ENCODE measurements around the gene EIPR1.
A peak's percentile ranks its signal among the peaks of the same experiment; 100 is the strongest.
"Not testable (repeated sequence)": the region's sequence is repeated elsewhere in the genome, so short reads cannot be mapped to it uniquely, and the experiment has no call there.

Gene EIPR1

DNA sequence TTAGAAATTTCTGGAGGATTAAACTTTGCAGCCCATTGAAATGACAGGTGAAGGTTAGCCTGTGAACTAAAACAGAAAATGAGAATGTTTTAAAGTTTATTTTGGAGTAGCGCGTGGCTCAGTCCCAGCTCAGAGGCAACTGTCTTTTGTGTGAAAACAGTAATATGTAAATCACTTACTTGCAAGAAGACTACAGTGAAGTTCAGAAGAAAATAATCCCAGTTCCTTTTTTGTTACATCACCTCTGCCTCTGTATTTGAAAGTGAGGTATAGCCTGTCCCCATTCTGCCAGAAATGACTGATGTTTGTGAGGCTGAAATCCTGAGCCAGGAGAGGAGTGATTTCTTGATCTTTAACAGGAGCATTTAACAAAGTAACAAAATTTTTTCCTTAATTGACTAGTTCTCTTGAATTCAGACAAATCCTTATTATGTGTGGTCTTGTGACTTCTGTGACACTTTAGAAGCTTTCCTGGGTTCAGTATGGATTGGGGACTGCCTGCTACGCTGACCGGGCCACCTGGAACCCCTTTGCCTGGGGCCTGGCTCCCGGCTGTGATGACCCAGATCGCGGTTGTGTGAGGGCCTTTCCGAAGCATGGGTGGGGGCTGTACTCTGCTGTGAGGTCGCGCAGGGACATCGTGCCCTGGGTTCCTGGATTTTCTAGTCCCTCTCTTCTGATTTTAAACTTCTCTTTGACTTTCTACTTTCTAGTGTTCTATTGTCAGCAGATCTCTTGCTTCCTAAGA is 26.1 kb upstream of the EIPR1 start:
- DNase-seq, result peak in 1 of 14 donors; percentile 16

DNA sequence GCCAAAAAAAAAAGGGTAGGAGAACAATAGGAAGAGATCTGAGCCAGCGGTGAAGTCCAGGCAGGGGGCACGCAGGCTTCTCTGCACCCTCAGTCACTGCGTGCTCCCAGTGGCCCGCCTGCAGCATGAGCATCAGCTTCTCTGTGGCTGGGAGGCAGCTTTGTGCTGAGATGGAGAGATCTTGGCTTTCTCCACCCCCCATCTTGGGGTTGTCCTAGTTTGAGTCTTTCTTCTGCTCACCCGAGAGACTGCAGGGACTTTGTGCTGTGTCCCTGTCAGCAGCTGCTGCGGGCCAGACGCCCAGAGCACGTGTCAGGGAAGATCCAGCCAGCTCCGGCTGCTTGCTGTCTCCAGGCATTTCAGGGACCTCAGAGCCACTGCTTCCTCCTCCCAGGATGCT is 22.2 kb upstream of the EIPR1 start:
- DNase-seq, result peak in 13 of 14 donors; percentile 20 to 88 (median 76)

- peak in 3 of 14 donors; percentile 48 to 57 (median 50) for DNase-seq
Measured at GRCh38 chr2:3399381-3399780, 21.8 kb upstream of the EIPR1 start.

DNA sequence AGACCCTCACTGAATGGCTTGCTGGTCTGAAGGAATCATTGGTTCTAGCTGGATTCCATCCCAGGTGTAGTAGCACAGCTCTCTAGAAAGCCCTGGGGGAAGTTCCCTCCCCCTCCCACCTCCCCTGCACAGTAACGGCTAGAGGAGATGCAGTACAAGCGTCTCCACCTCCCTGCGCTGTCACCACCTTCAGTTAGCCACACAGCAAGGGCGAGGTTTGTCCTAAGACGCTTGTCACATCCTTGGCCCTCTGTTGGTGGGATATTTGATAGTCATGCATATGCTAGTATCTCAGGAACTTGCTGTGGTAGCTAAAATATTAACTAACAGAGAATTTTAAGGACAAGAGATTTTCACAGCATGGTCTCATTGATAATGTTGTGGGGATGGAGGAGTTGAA is 21.2 kb upstream of the EIPR1 start:
- DNase-seq, result no peak

- DNase-seq, result no peak
Measured at GRCh38 chr2:3396920-3397559, 19.4 kb upstream of the EIPR1 start.

DNA sequence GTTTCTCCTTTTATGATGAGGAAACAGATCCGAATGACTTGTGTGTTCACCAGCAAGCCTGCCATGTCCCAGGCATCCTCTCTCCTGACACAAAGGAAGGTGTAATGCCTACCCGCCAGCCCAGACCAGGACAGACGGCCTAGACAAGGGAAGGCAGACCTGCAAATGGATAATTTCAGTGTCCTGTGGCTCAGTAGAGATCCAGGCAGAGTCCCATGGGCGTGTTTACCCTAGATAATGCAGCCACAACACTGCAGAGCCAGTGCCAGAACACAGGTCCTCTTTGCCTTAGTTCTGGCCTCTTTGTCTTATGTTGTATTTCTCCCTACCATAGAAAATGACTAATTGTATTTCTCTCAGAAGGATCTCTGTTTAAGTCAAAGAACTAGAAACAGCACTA is 14.6 kb upstream of the EIPR1 start:
- no peak for DNase-seq

- no peak for DNase-seq
Measured at GRCh38 chr2:3390041-3390440, 12.4 kb upstream of the EIPR1 start.

GRCh38 chr2:3389193-3389592 is 11.6 kb upstream of the EIPR1 start:
- DNase-seq, result no peak

- DNase-seq, result no peak
Measured at GRCh38 chr2:3388412-3388738, 10.8 kb upstream of the EIPR1 start.

DNA sequence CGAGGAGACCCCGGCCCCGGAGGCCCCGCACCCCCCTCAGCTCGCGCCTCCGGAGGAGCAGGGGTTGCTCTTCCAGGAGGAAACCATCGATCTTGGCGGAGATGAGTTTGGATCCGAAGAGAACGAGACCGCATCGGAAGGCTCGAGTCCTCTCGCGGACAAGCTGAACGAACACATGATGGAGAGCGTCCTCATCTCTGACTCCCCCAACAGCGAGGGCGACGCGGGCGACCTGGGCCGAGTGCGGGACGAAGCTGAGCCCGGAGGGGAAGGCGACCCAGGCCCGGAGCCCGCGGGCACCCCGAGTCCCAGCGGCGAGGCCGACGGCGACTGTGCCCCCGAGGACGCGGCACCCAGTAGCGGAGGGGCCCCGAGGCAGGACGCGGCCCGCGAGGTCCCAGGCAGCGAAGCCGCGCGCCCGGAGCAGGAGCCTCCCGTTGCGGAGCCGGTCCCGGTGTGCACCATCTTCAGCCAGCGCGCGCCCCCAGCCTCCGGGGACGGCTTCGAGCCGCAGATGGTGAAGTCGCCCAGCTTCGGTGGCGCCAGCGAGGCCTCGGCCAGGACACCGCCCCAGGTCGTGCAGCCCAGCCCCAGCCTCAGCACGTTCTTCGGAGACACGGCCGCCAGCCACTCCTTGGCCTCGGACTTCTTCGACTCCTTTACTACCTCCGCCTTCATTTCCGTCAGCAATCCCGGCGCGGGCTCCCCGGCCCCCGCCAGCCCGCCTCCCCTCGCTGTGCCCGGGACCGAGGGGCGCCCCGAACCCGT is 10.2 kb upstream of the EIPR1 start:
- no peak for DNase-seq

DNA sequence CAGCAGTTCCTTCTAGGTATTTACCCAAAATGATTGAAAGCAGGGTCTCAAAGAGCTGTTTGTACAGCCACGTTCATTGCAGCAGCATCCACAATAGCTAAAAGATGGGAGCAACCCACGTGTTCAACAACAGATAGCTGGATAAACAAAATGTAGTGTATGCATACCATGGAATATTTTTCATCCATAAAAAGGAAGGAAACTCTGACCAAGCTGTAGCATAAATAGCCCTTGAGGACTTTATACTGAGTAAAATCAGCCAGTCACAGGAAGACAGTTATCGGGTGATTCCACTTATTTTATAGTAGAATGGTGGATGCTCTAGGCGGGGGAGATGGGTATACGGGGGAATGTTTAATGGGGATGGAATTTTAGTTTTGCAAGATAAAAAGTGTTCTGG is 9.4 kb upstream of the EIPR1 start:
- DNase-seq, result no peak

DNA sequence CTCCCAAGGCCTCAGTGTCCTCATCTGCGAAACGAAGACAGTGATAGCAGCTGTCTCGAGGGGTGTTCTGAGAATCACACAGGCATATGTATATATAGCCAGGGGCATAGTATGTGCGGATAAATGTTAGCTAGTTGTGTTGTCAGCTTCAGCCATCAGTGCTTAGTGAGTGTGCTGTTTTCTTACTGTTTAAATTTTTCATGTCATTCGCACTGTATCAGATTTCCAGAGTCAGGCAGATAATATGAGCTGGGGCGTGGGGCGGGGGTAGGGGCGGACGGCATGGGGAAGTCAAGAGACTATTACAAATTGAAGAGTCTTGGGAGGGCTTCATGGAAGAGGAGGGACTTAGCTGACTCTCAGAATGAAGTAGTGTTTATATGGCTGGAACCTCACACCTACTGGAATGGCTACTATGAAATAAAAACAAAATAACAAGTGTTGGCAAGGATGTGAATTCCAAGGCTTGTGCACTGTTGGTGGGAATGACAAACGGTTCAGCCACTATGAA is 8.9 kb upstream of the EIPR1 start:
- DNase-seq, result no peak

GRCh38 chr2:3379647-3380534 is 2.3 kb upstream of the EIPR1 start, which contains the start of gene TRAPPC12:
Gene TRAPPC12 (plus strand): TSS chr2:3379694. CDS start chr2:3387624, 7,930 bp downstream.
- peak; percentile 53 to 94 (median 84) for DNase-seq

DNA sequence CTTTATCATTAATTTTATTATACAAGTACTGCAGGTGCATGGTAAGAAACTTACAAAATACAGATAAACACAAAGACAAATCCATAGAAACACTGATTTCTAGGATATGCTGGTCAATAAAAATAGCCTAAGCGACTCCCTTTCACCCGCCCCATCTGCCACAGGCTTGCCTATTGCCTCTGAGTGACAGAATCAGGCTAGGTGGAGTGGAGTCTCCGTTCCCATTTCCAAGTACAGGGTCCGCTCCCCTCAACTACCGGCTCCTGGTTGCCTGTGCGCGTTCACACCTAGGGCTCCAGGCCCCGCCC is 1.7 kb upstream of the EIPR1 start:
- DNase-seq, result no peak

GRCh38 chr2:3377279-3377611 is 373 bp downstream of the EIPR1 start:
- no peak for DNase-seq

- no peak for DNase-seq
Measured at GRCh38 chr2:3376821-3377220, 797 bp downstream of the EIPR1 start.

DNA sequence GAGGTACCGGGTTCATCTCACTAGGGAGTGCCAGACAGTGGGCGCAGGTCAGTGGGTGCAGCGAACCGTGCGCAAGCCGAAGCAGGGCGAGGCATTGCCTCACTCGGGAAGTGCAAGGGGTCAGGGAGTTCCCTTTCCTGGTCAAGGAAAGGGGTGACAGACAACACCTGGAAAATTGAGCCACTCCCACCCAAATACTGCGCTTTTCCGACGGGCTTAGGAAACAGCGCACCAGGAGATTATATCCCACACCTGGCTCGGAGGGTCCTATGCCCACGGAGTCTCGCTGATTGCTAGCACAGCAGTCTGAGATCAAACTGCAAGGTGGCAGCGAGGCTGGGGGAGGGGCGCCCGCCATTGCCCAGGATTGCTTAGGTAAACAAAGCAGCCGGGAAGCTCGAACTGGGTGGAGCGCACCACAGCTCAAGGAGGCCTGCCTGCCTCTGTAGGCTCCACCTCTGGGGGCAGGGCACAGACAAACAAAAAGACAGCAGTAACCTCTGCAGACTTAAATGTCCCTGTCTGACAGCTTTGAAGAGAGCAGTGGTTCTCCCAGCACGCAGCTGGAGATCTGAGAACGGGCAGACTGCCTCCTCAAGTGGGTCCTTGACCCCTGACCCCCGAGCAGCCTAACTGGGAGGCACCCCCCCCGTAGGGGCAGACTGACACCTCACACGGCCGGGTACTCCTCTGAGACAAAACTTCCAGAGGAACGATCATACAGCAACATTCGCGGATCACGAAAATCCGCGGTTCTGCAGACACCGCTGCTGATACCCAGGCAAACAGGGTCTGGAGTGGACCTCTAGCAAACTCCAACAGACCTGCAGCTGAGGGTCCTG is 8.1 kb downstream of the EIPR1 start:
- DNase-seq, result not testable (repeated sequence)

GRCh38 chr2:3368261-3368722 is 9.3 kb downstream of the EIPR1 start:
- DNase-seq, result no peak

DNA sequence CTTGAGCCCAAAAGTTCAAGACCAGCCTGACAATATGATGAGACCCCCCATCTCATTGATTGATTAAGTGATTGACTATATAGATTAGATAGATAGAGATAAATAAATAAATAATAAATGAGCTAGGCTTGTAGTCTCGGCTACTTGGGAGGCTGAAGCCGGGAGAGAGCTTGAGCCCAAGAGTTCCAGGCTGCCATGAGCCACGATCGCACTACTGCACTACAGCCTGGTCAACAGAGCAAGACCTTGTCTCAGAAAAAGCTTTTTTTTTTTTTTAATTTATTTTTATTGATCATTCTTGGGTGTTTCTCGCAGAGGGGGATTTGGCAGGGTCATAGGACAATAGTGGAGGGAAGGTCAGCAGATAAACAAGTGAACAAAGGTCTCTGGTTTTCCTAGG is 12.4 kb downstream of the EIPR1 start:
- no peak for DNase-seq

GRCh38 chr2:3361518-3362389 is 15.9 kb downstream of the EIPR1 start:
- DNase-seq, result no peak

DNA sequence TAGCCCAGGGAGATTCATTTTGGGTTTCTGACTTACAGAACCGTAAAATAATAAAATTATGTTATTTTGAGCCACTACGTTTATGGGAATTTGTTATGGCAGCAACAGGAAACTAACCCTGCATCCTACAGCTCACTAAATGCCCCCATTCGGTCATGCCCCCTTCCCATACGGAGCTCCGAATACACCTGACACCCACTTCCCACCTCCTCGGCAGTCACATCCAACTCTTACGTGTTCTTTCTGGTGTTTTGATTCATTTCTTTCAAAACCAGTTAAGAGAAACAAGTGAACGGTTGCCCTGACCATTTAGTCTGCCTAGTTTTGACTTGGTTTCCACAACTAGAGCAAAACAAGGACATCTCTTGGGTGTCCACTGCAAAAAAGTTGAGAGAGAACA is 19.7 kb downstream of the EIPR1 start:
- DNase-seq, result no peak
